IPS DF 4.7 (cell line): ENCODE results near the gene ABCD1.
"Not testable (repeated sequence)": the region's sequence is repeated elsewhere in the genome, so short reads cannot be mapped to it uniquely, and the experiment has no call there.

ENCODE experiments used
- DNase-seq: peaks from one replicate; pipeline ENCODE4 v3.0.0-alpha.2; 2013; ENCODE audit warnings: low spot score; ENCODE audit errors: extremely low read depth

ABCD1 gene

DNA sequence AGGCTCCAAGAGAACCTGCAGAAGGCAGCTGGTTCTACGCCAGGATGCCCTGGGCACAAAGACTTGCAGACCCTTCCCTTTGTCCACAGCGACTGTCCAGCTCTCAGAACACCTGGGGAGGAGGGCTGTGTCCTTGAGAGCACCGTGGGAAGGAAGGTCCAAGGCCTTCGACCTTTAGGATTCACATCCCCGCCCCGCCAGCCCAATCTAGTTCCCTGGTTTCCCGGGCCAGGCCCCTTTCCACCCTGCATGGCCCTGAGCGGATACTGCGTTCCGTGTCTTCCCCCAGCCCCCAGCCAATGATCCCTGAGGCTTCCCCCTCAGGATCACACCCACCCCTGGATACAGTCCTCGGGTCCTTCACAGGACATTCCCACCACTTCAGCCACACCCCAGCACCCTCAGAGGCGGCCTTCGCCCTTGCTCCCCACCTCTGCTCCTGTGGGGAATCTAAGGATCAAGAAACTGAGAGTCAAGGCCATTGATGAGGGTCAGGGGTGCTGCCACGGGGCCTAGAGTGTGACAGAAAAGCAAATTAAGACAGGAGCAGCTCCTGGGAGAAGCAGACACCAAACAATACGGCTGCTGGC is 9.1 kb downstream of the ABCD1 start:
- no peak for DNase-seq

- DNase-seq, result no peak
Measured at GRCh38 chrX:153734871-153735270, 10.2 kb downstream of the ABCD1 start.

GRCh38 chrX:153735274-153735673 is 10.6 kb downstream of the ABCD1 start:
- no peak for DNase-seq

GRCh38 chrX:153736071-153736820 is 11.6 kb downstream of the ABCD1 start:
- no peak for DNase-seq

DNA sequence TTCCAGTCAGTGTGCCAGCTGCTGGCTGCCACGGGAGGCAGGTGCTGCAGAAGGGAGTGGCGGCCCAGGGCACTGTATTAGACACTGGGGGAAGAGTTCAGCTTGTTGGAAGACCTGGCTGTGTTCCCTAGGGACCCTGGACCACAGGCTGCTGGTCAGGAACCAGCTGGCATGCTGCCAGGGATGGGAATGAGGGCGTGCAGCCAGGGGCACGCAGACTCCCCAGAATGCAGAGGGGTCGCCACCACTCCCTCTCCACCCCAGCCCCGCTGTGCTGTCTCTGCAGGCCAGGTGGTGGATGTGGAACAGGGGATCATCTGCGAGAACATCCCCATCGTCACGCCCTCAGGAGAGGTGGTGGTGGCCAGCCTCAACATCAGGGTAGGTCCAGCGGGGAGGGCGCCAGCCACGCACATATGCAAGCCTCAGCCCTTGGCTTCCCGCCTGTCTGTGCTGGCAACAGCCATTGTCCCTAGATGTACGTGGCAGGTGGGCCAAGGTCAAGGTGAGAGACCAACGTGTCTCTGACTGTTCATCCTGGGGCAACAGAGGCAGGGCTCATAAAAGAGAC is 12.3 kb downstream of the ABCD1 start:
- no peak for DNase-seq

- DNase-seq, result no peak
Measured at GRCh38 chrX:153738056-153738605, 13.5 kb downstream of the ABCD1 start.

- no peak for DNase-seq
Measured at GRCh38 chrX:153739754-153740486, 15.3 kb downstream of the ABCD1 start.

- DNase-seq, result no peak
Measured at GRCh38 chrX:153740631-153741222, 16.1 kb downstream of the ABCD1 start.

DNA sequence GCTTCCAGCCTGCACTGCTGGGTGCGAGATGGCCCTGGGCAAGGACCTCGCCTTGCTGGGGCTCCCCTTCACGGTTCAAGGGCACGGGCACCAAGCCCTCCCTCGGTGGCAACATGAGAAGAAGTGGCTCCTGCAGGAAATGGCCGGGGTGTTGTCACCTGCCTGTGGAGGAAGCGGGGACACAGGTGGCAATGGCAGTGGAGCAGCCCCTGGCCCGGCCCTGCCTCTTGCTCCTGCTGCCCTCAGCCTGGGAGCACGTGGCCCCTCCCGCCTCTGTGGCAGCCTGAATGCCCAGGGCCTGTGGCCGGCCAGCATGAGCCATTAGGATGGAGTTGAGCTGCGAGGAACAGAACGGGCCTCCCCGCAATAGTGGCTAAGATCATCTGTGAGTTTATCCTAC is 16.8 kb downstream of the ABCD1 start:
- no peak for DNase-seq

DNA sequence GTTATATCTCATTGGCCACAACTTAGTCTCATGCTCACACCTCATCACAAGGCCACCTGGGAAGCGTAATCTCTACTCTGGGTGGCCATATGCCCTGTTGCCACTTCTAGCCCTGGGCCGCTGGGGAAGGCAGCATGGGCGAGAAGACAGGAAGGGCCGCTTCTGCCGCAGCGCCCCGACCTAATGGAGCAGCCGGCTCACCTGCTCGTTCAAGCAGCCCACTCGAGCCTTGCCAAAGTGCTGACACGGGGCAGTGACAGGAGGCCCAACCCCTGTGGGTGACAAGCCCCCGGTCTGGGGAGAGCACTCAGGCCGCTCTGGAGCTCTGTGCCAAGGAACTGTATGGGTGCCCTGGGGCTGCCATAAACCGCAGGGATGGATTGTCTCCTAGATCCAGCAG is 17.5 kb downstream of the ABCD1 start:
- not testable (repeated sequence) for DNase-seq

DNA sequence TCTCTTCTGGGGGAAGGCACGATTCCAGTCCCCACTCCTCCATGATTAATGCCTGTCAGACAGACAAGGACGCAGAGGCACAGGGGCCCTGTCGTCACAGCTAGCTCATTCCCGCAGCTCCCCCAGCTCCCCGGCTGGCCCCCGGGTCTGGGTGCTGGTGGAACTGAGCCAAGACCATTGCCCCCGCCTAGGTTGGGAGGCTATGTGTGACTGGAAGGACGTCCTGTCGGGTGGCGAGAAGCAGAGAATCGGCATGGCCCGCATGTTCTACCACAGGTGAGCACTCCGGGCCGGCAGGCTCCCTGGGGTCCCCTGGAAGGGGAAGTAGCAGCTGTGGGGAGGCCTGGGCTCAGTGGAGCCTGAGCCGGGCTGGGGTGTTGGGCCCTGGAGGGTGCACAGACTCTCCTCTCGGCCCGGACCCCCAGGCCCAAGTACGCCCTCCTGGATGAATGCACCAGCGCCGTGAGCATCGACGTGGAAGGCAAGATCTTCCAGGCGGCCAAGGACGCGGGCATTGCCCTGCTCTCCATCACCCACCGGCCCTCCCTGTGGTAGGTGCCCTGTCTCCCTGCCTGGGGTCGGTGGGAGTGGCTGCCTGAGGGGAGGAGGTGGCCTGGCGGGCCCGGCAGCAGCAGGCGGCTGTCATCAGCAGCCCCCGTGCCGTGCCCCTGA is 18.3 kb downstream of the ABCD1 start:
- not testable (repeated sequence) for DNase-seq

DNA sequence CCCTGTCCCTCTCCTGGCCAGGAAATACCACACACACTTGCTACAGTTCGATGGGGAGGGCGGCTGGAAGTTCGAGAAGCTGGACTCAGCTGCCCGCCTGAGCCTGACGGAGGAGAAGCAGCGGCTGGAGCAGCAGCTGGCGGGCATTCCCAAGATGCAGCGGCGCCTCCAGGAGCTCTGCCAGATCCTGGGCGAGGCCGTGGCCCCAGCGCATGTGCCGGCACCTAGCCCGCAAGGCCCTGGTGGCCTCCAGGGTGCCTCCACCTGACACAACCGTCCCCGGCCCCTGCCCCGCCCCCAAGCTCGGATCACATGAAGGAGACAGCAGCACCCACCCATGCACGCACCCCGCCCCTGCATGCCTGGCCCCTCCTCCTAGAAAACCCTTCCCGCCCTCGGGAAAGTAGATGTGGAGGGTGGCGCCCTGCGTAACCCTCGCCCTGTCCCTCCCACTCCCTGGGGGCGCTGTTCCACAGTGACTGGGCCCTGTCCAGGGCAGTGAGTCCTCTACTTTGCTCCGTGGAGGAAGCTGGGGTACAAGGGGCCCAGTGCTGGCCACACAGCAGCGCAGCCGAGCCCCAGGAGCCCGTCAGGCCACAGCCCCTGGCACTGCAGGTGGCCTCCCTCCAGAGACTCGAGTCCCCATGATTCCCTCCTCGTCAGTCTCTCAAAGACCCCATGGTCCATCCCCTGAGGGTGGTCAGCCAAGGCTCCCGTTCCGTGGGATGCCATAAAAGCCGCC is 19.0 kb downstream of the ABCD1 start:
- DNase-seq, result not testable (repeated sequence)

DNA sequence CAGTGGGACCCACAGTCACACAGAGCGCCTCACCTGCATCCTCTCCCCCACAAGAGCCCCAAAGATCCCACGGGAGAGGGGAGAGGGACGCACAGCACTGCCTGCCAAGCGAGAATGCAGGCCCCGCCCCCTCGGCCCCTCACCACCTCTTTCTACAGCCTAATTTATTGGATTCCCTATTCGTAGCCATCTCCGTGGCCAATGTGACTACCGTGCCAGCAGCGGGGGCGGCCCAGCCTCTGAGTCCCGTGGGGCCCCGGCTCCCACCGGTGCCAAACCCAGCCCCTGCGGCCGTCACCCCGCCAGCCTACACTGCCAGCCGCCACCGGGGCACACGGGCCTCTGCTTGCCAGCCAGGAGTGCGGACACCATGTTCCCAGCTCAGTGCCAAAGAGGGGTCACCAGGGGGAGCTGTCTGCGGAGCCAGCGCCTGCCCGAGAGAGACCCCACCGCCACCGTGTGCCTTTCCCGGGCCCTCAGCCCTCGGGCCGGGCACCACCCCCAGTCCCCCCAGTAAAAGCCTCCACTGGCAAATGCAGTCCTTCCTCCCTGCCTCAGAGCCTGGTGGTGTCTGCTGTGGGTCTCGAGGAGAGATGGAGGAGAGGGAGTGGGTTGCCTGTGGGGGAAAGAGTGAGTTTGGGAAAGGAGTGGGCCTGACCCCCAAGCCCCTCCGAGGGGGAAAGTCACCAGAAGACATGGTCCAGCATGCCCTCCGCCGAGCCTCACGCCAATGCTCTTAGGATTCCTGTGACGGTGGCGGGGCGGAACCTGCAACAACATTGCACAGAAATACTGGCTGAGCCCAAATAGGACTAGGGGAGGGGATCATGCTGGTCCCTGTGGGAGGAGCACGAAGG is 19.8 kb downstream of the ABCD1 start:
- DNase-seq, result no peak

GRCh38 chrX:153745067-153745433 is 20.4 kb downstream of the ABCD1 start:
- not testable (repeated sequence) for DNase-seq

- DNase-seq, result no peak
Measured at GRCh38 chrX:153746359-153746758, 21.7 kb downstream of the ABCD1 start.

DNA sequence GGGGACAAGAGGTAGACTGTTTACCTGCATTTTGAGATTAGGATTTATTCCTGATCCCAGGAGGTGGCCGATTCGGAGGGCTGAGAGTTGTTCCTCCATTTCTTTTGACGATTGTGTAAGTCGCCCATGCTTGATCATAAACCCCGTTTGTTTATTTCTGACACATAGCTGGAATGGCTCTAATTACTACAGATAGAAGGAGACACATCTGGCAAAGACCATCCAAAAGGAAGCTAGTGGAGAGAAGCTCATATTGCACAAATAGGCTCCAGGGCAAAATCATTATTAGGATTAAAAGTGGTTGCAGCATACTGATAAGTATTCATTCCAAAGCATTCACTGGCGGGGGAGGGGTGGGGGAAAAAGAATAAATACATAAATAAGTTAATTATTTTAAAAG is 22.3 kb downstream of the ABCD1 start:
- not testable (repeated sequence) for DNase-seq

DNA sequence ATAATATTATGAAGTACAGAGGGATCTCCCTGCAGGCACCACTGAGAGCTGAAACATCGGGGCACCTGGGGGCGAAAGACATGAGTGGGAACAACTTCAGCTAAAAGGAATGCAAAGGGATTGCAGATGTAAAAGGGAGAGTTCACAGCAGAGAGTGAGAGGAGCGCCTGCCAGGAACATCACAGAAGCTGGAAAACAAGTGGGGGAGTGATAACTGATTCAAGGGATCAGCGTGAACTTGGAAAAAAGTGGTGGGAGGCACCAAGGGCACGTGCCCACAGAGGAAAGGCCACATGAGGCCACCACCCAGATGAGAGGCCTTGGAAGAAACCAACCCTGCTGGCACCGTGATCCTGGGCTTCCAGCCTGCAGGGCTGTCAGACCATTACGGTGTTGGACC is 24.4 kb downstream of the ABCD1 start:
- not testable (repeated sequence) for DNase-seq

- DNase-seq, result no peak
Measured at GRCh38 chrX:153750127-153750774, 25.6 kb downstream of the ABCD1 start.

- DNase-seq, result no peak
Measured at GRCh38 chrX:153755136-153755535, 30.5 kb downstream of the ABCD1 start.
